Activated naive CD4-positive, alpha-beta T cell treated with Interleukin-2 at 50 U/mL for 16 hours (primary cell): ENCODE results near the gene PRDM11.
"Not testable (repeated sequence)": the region's sequence is repeated elsewhere in the genome, so short reads cannot be mapped to it uniquely, and the experiment has no call there.

Source experiments
- DNase-seq: peaks from one replicate; pipeline ENCODE4 v3.0.0-alpha.2; 2020

Gene PRDM11

DNA sequence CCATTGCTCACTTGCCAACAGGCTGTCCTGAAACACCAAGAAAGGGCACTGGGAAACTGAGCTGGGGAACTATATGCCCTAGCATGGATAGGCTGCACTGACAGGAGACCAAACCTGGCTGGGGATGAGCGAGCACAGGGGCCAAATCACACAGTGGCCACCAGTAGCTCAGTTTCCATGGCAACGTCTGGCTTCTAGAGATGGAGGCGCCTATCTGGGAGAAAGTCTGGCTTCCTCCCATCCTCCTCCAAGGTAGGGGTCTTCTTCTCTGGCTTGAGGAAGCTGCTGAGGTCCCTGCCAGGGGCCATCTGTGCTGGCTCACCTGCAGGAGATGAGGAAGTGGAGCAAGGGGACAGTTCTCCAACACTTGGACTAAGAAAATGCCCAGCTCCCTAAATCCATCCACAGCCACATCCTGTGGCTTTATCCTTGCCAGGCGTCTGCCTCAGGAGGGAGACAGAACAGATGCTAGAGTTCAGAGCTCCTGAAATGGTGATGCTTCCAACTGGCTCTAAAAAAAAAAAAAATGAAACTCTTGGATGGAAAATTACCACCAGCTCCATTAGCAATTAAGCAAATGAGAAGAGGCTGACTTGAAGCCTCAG is 91.4 kb downstream of the PRDM11 start:
- DNase-seq, result no peak

DNA sequence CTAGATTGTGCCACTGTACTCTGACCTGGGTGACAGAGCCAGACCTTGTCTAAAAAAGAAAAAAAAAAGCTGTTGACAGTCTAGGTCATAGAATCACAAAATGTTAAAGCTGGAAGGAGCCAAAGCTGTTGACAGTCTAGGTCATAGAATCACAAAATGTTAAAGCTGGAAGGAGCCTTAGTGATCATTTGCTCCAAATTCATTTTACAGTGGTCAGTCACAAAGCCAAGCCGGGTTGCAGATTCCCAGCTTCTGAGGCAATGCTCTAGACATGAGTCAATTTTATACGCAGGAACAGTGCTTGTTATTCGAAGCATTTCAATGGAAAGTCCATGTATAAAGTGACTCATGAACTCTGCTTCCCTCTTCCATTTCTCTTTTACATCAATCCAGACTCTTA is 92.3 kb downstream of the PRDM11 start:
- no peak for DNase-seq

DNA sequence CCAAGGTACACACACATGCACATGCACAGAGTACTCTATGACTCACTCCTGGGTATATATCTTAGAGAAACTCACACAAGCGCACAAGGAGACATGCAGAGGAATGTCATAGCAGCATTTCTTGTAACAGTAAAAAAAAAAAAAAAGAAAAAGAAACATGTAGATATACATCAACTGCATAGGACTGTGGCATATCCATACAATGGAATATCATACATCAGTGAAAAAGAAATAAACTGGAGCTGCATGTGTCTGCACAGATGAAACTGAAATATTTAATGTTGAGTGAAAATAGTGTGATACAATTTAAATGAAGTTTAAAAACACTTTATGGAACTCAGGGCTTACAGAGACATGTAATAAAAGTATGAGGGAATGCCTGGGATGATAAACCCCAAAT is 93.3 kb downstream of the PRDM11 start:
- no peak for DNase-seq

DNA sequence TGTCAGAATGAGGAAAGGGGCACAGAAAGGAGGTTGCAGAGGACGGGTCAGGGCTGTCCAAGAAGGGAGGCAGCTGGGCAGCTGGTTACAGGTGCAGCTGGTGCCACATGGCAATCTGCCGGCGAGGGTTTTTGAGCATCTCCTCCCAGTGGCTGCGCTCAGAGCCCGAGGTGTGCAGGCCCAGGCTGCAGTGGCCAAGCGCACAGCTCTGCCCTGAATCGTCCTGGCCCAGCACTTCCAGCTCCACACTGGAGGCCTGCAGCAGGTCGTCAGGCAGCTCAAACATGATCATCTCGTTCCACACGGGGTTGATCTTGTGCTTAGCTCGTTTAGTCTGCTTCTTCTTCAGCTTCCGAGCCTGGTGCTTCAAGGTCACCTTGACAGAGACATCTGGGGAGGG is 97.5 kb downstream of the PRDM11 start:
- no peak for DNase-seq

DNA sequence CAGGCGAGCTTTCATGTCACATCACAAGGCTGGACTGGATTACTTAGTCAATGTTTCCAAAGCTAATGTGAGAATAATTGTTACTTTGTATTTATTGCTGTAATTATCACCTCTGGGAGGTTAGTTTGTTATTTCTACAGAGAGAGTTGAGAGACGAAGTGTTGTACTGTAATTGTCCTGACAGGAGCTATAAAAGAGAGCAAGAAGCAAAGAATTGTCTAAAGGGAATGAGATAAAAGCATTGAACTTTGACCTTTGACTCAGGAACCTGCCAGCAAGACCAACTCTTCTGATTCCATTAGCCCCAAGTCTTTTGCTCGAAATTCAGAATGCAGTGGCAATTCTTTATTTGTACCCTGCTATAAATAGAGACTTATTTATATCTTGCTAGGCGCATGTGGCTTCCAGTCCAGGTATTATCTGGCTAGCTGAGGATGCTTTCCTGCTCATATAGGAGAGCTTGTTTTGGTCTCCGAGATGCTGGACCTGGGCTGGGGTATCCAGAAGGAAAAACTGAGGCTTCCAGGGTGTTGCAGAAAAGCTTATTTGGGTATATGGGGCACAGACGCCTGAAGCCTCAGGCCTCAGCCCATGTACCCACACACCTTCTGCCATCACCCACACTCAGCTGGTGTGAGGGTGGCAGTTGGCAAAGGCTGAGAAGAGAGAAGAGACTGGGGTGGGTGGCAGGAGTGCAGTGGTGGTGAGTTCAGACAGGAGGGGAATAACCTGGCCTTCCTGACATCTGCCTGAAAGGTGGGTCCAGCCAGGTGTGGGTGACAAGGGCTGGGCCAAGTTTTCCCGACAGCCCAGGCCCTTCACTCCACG is 99.0 kb downstream of the PRDM11 start:
- no peak for DNase-seq

DNA sequence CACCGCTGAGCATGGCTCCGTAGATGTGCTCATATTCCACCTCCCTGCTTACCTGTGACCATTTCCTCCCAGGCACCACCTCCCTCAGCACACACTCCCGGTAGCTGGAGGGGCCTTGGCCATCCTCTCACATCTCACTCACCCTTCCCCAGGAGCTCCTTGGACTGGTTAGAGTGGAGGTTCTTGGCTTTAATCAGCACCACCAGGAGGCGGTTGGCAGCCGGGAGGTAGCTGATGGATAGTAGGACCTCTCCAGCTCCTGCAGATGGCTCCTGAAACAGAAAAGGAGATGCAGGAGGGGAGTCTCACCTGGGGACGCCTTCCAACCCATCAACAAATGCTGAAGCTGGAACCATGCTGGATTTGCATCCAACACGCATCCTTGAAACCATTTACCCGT is 99.8 kb downstream of the PRDM11 start:
- DNase-seq, result no peak

DNA sequence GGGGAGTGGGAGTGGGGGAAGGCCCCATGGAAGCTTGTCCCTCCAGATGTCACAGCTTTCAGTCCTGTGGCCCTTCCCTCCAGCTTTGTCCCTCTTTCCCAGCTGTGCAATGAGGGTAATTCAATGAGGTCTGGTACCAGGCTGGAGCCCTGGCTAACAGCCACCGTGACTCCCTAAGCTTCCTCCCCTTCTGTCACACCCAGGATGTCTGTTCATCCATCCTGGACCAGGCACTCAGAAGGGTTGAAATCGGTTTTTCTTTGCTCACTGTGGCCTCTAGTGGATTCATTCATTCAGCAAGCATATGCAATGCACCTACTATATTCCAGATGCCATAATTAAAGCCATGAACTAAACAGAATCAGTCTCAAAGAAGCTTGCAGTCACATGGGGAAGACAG is 101.0 kb downstream of the PRDM11 start:
- no peak for DNase-seq

DNA sequence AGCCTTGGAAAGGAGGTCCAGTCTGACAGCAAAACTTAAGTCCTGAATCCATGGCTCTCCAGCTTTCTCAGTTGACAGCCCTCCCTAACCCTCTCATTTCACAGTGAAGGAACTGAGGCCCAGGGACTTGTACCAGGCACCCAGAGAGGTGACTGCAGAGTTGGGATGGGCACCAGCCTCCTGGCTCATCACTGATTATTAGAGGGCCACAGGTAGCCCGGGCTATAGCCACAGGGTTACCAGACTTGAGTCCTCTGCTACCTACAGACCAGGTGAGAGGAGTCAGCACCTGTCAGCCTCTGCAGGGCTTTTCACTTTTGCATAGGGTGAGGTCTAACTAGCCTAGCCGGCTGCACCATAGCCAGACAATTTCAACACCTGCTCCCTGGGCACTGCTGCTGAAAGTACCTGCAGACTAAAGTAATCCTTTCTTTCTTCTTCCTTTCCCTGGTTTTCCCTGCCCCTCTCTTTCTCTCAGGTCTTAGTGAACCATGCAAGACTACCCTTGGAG is 102.1 kb downstream of the PRDM11 start:
- DNase-seq, result no peak

DNA sequence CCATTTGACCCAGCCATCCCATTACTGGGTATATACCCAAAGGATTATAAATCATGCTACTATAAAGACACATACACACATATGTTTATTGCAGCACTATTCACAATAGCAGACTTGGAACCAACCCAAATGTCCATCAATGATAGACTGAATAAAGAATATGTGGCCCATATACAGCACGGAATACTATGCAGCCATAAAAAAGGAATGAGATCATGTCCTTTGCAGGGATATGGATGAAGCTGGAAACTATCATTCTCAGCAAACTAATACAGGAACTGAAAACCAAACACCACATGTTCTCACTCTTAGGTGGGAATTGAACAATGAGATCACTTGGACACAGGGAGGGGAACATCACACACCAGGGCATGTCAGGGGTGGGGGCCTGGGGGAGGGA is 102.9 kb downstream of the PRDM11 start:
- not testable (repeated sequence) for DNase-seq

DNA sequence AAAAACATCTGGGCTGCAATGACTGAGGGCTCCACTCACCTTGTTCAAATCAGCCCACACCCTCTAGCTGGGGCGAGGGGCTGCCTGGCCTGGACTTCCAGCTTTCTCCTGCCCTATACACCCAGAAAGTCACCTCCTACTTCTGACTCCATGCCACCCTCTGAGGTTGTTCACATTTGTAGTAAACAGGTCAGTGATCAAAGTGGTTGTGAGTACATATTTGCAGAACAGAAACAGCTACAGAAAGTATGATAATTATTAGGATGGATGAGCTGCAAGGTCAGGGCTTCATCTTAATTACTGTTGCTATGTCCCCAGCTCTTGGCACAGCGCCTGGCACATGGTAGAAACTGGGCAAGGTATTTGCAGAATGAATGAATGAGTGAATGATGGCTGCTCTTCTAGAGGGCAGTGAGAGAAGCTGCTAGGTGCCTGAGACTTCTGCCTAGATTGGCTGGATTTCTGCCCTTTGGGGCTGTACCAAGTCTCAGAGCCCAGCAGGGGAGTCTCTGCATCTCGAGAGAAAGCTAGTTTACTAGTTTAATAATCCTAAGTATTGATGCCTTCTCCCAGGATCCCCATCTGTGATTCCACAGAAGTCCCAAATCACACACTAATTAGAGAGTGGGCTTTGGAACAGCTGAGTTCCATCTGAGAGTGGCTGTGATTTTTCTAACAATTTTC is 103.7 kb downstream of the PRDM11 start:
- no peak for DNase-seq

DNA sequence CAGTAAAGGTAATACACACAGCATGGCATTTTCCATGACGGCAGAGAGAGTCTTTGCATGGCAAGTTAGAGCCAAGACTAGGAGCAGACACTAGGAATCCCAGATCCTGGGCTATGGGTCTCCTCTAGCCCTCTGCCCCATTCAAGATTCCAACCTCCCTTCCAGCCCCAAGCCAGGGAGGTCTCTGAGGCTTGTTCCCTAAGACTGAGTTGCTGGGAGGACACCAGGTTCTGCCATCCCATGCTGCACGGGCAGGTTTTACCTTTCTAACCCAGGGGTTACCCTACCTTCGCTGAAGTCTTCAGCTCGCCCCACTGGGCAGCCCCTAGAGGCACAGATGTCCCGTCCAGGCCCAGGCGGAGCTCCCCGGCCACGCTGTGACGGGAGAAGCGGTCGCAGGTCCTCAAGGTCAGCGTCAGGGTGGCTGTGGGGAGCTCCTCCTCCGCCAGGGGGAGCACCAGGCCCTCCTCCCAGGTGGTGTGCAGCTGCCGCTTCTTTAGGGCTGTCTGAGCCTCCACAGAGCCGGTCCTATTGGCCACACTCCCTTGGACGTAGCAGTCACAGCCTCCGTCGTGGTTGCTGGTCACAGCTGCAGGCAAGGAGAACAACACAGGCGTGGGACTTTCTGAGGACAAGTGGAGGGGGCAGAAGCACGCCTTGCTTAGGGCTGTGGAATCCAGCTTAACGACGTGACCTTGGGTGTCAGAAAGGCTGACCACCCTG is 105.9 kb downstream of the PRDM11 start:
- peak; percentile 28 for DNase-seq

DNA sequence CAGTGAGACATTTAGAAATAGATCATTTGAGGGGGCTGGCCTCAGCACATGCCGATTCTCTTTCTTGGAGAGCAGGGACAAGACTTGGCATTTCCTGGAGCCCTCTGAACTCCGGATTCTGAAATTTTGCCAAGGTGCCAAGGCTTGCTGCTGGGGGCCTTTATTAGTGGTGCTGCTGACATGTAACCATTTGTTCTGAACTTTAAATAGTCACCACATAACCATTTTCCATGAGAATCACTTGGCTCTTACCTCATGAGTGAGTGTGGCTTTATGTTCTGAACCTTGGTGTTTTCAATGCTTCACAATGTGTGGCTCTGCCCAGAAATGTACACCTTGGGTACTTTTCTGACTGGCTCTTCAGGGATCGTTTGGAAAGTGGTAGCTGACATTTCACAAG is 106.4 kb downstream of the PRDM11 start:
- DNase-seq, result no peak

DNA sequence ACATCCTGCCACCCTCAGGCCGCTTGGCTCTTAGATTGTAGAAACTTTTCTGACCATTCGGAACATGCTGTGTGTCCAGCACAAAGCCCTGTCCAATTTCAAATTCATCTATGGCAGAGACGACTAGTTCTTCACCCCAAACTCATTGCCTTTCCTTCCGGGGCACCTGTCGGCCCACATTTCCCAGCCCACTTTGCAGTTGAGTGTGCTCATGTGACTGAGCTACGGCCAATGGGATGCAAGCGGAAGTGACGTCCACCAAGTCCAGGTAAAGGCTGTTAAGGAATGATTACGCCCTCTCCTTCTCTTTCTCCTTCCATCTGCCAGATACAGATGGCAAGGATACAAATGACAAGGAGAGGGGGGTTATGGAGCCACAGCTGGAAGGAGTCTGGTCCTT is 107.2 kb downstream of the PRDM11 start:
- DNase-seq, result no peak

DNA sequence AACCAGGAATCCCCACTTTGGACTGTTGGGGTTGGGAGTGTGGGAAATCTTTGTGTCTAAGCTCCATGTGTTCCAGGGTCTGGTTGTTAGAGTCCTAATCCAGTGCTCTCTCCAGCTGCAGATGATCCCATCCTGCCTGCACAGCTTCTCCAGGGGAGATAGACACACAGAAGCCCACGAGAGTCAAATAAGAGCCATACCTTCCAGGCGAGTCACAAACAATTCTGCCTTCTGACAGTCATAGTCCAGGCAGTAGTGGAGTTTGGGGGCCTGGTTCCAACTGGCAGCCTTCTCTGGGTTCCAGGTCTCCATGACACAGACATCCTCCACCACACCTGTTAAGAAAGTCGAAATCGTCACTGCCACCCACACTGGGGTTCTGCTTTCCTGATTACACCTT is 107.6 kb downstream of the PRDM11 start:
- DNase-seq, result no peak

DNA sequence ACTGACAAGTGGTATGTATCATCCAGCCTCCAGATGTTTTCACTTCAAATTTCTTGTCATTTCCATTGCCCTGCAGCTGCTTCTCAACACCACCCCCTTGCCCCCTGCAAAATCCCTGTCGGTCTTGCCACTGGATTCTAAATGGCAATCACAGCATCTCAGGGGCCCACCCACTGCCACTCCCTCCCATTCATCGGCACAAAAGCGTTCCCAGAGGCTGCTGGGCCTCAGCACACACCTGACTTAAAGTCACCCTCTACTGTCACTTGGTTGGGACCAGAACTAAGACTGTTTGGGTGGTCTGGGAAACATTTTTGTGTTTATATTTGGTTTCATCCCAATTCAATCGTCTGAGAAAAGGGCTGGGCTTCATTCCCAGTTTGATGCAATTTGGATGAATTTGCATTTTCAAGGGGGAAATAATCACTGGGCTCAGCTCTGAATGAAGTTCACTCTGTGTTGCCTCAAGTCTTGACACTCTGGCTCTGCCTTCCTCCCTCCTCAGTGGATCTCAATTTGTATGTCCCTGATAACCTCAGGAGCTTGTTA is 112.6 kb downstream of the PRDM11 start:
- no peak for DNase-seq

DNA sequence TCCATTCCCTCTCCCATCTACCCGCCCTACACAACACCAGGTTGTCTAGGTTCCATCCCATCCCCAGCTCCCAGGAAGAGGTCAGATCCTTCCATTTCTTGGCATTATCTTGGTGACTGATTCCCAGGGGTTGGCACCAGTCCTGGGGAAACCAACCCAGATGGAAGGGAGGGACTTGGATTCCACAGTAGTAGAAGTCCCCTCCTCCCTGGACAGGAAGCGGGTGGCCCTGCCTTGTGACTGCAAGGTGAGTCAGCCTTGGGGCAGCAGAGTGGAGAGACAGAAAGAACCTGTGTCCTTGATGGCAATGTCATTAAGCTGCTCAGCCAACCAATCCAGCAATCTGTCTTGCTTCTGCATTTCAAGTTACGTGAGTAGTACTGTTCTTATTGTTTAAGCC is 113.2 kb downstream of the PRDM11 start:
- DNase-seq, result no peak

DNA sequence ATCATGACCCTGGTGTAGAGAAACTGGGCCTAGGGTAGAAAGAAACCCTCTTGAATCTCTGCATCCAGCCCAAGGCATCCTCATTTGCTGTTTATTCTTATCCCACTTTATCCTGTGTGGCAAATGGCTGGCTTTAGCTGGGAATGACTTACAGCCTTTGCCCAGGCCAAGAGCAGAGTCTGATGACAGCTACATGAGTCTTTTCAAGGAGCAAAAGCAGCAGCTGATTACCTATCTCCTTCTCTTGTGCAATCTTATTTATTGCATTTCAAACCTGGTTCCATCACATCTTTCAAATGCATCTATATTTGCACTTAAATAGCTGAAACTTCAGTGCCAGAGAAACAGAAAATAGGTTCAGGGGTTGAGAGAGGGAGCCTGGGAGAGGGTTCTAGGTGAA is 113.6 kb downstream of the PRDM11 start:
- DNase-seq, result no peak

DNA sequence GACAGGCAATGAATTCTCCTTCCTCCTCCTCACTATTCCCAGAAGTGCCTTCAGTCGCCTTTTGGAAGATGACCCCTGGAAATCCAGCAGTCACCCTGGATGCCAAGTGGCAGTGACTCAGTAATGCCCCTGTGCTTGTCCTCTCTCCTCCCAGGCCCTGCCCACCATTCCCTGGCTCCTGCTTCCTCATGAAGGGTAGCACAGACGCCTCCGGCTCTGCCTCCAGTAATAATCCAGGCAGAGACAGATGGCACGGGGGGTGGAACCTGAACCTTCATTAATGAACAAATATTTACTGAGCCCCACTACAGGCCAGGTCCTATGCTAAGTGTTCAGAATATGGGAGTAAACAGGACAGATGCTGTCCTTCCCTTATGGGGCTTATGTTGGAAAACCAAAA is 116.5 kb downstream of the PRDM11 start:
- DNase-seq, result no peak

DNA sequence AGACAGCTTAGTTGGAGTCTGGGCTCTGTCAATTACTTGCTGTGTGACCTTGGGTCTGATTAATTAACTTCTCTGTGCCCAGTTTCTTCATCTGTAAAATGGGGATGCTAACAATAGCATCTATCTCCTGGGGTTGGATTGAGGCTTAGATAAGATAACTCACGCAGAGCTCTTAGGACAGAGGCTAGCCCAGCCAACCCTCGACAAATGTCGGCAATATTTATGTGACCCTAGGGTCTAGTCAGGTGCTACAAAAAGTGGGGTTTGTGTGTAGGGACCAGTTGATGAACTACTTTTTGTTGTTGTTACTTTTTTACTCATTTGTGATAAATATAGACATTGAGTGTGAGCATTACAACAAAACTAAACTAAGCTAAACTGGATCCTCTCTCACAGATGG is 117.3 kb downstream of the PRDM11 start:
- DNase-seq, result no peak

DNA sequence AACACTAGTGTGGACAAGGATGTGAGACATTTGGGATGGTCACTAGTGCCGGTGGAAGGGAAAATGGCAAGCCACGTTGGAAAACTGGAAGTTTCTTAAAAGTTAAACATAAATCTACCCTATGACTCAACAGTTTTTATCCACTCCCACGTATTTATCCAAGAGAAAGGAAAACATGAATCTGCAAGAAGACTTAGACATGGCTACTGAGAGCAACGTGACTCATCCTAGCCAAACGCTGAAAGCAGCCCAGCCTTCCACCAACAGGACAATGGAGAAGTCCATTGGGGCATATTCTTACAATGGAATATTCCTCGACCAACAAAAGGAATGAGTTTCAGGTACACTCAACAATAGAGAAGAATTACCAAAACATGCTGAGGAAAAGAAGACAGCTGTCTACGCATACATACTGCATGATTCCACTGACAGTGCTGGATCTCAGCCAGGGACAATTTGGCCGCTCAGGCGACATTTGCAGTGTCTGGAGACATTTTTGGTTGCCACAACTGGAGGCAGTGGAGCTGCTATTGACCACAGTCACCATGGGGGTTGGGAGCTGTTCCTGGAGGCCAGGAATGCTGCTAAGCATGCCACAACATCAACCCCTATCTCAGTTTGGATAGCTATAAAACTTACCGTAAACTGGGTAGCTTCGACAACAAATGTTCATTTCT is 118.5 kb downstream of the PRDM11 start:
- no peak for DNase-seq

DNA sequence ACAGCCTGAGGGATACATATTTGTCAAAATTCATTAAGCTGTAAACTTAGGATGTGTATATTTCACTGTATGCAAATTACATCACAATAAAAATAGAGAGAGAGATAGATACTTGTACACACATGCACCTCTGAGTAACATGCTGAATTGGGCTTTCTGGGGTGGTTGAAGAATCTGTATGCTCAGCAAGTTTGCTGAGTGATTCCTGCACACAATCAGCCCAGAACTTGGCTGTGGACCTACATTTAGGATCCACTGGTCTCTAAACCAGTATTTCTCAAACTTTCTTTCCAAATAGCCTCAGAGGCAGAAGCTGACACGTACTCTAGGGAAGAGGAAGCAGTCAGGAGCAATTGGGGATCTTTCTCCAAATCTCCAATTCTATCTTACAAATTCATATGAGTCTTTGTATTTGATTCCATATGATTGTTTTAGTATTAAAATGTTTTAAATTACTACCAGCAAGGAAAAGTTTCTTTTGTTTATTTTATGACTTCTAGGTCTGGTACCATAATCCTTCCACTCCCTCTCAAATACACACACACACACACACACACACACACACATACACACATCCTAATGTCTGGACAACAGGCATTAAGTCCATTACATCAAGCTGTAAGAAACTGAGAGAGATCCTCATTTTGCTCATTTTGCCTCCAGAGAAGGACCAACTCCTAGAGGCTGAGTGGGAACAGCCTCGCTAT is 119.7 kb downstream of the PRDM11 start:
- no peak for DNase-seq

DNA sequence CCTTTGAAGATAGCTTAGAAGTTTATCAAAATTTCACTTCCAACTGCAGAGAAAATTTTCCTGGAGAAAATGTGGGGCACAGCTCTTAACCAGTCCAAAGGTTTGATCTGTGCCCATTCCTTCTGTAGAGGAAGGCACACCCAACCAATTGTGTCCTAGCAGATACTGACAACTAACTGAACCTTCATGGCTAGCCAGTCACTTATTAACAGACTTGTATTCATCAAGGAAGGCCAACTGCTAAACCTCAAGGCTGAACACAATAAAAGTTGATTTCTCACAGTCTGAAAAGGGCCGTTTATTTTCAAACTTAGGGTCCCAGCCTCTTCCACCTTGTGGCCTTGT is 120.2 kb downstream of the PRDM11 start:
- no peak for DNase-seq
